Progenitor cell of endocrine pancreas (in vitro differentiated cells): ENCODE results near the gene INPP5D. TPM values are rescaled to one million over a fixed set of nuclear protein-coding genes. Genes with fewer than 3 reads are reported as not detected.

Experiments used
- DNase-seq: peaks from one replicate; pipeline ENCODE4 v3.0.0; 2021; ENCODE audit warnings: low spot score; ENCODE audit not compliant: unreplicated experiment
- H3K27ac Mint-ChIP-seq: 2 replicates; pipeline ENCODE4 v1.8.0; 2021; ENCODE audit warnings: mild to moderate bottlenecking, moderate library complexity, mixed read lengths
- H3K27me3 Mint-ChIP-seq: 2 replicates; pipeline ENCODE4 v1.8.0; 2021; ENCODE audit warnings: mixed read lengths
- H3K36me3 Mint-ChIP-seq: 2 replicates; pipeline ENCODE4 v1.8.0; 2022; ENCODE audit warnings: mixed read lengths; ENCODE audit not compliant: insufficient read depth
- H3K4me1 Mint-ChIP-seq: 2 replicates; pipeline ENCODE4 v1.8.0; 2021; ENCODE audit warnings: low read depth, mixed read lengths
- H3K4me3 Mint-ChIP-seq: 2 replicates; pipeline ENCODE4 v1.8.0; 2021; ENCODE audit warnings: low read depth, mild to moderate bottlenecking, moderate library complexity, mixed read lengths
- H3K9me3 Mint-ChIP-seq: 2 replicates; pipeline ENCODE4 v1.8.0; 2021; ENCODE audit warnings: low read depth, mixed read lengths
- total RNA-seq: library from RNA; stranded (reverse); gene quantifications from 2 replicates; pipeline ENCODE4 v1.2.1, GENCODE V29; 2021
- TF ChIP-seq, protein P1 (sequence below): fragments of 200-600 bp; sonication (generic); IDR thresholded peaks from one replicate; pipeline ENCODE4 v1.5.0; 2021; ENCODE audit warnings: antibody characterized with exemption, mild to moderate bottlenecking; ENCODE audit not compliant: unreplicated experiment

INPP5D gene
- total RNA-seq, 1 donor from 2014 or later, result 5.3 TPM

GRCh38 chr2:233250985-233251305, 190.8 kb downstream of the INPP5D start:
- TF ChIP-seq, protein P1, sequence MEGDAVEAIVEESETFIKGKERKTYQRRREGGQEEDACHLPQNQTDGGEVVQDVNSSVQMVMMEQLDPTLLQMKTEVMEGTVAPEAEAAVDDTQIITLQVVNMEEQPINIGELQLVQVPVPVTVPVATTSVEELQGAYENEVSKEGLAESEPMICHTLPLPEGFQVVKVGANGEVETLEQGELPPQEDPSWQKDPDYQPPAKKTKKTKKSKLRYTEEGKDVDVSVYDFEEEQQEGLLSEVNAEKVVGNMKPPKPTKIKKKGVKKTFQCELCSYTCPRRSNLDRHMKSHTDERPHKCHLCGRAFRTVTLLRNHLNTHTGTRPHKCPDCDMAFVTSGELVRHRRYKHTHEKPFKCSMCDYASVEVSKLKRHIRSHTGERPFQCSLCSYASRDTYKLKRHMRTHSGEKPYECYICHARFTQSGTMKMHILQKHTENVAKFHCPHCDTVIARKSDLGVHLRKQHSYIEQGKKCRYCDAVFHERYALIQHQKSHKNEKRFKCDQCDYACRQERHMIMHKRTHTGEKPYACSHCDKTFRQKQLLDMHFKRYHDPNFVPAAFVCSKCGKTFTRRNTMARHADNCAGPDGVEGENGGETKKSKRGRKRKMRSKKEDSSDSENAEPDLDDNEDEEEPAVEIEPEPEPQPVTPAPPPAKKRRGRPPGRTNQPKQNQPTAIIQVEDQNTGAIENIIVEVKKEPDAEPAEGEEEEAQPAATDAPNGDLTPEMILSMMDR, result no peak
- Mint-ChIP-seq H3K9me3 (peaks cover 10% of the 10 kb centered on the region), H3K4me3 (peak overlapping the region; percentile 94), H3K4me1 (peaks cover 10% of the 10 kb centered on the region), H3K27me3 (no peaks in the 10 kb centered on the region), H3K27ac (peak overlapping the region; percentile 82), H3K36me3 (peaks cover 6% of the 10 kb centered on the region)
- DNase-seq, result no peak

DNA sequence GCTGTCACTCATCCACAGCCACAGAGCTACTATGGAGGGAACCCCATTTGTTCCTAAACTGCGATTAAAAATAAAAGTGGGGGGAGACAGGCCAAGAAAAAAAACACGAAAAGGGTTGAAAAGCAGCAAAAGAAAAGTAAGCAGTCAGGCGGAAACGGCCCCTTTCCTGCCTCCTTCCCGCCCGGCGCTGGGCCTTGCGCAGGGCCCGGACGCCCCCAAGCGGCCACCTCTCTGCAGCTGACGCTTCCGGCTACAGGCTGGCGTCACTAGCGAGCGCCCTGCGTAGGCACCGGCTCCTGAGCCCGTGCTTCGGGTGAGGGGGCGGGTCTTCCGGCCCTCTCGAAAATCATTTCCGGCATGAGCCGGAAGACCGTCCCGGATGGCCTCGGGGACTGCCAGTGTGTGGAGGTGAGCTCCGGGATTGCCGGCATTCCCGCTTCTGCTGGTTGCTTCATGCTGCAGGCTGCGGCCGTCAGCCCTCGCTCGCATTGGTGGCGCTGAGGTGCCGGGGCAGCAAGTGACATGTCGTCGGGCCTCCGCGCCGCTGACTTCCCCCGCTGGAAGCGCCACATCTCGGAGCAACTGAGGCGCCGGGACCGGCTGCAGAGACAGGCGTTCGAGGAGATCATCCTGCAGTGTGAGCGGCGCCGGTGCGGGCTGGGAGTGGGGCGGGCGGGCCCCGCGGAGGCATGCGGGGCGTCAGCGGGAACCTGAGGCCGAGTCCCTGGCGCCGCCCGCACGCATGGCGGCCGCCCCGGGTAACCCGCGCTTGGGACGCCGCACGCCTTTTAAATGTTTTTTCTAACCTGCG, 191.4 kb downstream of the INPP5D start, which contains the start of gene ATG16L1:
TSS of gene ATG16L1 (plus strand) at position 368 of the 811 bp plus-strand sequence. CDS start at position 523, 155 bp downstream.
- TF ChIP-seq, protein P1, result peak; percentile 92

DNA sequence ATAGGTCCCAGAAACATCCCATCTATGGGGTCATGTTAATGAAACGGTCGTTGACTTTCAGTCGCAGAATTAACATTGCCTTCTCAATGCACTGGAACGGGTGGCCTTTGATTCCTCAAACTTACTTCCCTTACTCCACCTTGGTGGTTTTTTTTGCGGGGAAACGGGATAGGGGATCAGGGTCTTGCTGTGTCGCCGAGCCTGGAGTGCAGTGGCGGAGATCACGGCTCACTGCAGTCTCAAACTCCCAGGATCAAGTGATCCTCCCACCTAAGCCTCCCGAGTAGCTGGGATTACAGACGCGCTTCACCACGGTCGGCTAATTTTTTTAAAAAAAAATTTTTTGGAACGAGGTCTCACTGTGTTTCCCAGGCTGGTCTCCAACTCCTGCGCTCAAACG, 192.1 kb downstream of the INPP5D start:
- TF ChIP-seq, protein P1, result no peak
- Mint-ChIP-seq H3K4me3 (peak overlapping the region; percentile 94), H3K27me3 (no peaks in the 10 kb centered on the region), H3K36me3 (peaks cover 8% of the 10 kb centered on the region), H3K4me1 (peaks cover 10% of the 10 kb centered on the region), H3K9me3 (peaks cover 10% of the 10 kb centered on the region), H3K27ac (peak overlapping the region; percentile 93)
- no peak for DNase-seq

More for the DNA sequence above, 191.4 kb downstream of the INPP5D start, which contains the start of gene ATG16L1:
- Mint-ChIP-seq H3K27ac (peak within 1 kb of the TSS; percentile 95), H3K9me3 (peaks cover 10% of the 10 kb centered on the region), H3K4me1 (peaks cover 10% of the 10 kb centered on the region), H3K27me3 (no peaks in the 10 kb centered on the region), H3K36me3 (peaks cover 8% of the 10 kb centered on the region), H3K4me3 (peak within 1 kb of the TSS; percentile 94)
- peak; percentile 83 for DNase-seq

DNA sequence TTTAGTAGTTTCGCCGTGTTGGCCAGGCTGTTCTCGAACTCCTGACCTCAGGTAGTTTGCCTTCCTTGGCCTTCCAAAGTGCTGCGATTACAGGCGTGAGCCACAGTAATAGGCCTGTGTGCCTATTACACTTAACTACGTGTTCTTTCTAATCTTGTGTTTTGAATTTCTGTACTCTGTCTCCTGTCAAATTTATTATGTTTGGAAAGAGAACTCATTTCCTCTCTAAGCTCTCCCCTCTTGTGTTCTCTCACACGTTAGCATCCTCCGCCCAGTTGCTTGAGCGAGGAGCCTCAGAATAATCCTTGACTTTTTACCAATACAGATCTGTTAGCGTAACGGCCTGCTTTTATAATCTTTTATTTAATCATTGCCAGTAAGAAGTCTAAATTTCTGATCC, 195.0 kb downstream of the INPP5D start:
- H3K9me3 Mint-ChIP-seq, result peaks cover 9% of the 10 kb centered on the region
- H3K27ac Mint-ChIP-seq, result no peak overlapping the region
- peaks cover 10% of the 10 kb centered on the region for H3K4me1 Mint-ChIP-seq
- no peak overlapping the region for H3K4me3 Mint-ChIP-seq
- H3K36me3 Mint-ChIP-seq, result peaks cover 15% of the 10 kb centered on the region
- no peaks in the 10 kb centered on the region for H3K27me3 Mint-ChIP-seq
- no peak for DNase-seq
- TF ChIP-seq, protein P1, result no peak

DNA sequence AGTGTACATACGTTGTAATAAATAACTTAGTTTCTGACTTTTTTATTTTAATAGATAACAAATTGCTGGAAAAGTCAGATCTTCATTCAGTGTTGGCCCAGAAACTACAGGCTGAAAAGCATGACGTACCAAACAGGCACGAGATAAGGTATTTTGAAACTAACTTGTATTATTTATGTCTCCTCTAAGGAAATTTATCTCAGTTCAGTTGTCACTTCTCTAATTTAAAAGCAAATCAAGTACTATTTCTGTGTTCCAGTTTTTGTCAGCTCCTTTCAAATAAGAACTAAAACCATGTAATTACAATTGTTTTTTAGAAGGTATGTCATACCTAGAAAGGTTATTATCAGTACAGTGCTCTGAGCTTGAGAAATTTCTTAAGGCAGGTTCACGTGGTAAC, 195.9 kb downstream of the INPP5D start:
- Mint-ChIP-seq H3K27me3 (no peaks in the 10 kb centered on the region), H3K27ac (no peak overlapping the region), H3K9me3 (no peaks in the 10 kb centered on the region), H3K4me1 (peaks cover 10% of the 10 kb centered on the region), H3K4me3 (no peak overlapping the region), H3K36me3 (peaks cover 12% of the 10 kb centered on the region)
- no peak for DNase-seq
- TF ChIP-seq, protein P1, result no peak

Other genes starting within 250 kb of the INPP5D start
- 1.8 and 2.8 TPM in 2 replicates for gene SNORC, start 190.1 kb upstream of the INPP5D start, total RNA-seq
- 0.71 and 1.2 TPM in 2 replicates for gene NGEF, start 47.1 kb upstream of the INPP5D start, total RNA-seq
- gene NEU2, start 27.7 kb upstream of the INPP5D start, total RNA-seq, result not detected in 2 replicates
- 27.9 and 29.7 TPM in 2 replicates for gene ATG16L1, start 191.3 kb downstream of the INPP5D start, total RNA-seq
- not detected in 2 replicates for gene SAG, start 247.5 kb downstream of the INPP5D start, total RNA-seq